Upper lobe of left lung (tissue), 4 donors: ENCODE results near the gene SRPRB.

Experiments used
- CTCF ChIP-seq, 6 experiments: fragments of 450-650 bp in 4 of 6; fragments of 200-600 bp in 2 of 6; sonication (generic) in 2 of 6; IDR thresholded peaks; one replicate each; pipeline ENCODE4 v1.5.1; 2016 to 2019; ENCODE audit warnings: antibody characterized with exemption in 6 of 6
- POLR2A ChIP-seq, 4 donors: fragments of 450-650 bp; IDR thresholded peaks; one replicate each; pipeline ENCODE4 v1.5.1; 2016 to 2017; ENCODE audit warnings: antibody characterized with exemption in 4 of 4, mild to moderate bottlenecking in 2 of 4
- POLR2AphosphoS5 ChIP-seq, 2 donors: sonication (generic); formaldehyde crosslinking; IDR thresholded peaks; one replicate each; pipeline ENCODE4 v1.5.1; 2017; ENCODE audit warnings: antibody characterized with exemption in 2 of 2

- no peak for TF ChIP-seq CTCF (IDR thresholded peaks at IDR 0.05)
- no peak for TF ChIP-seq POLR2AphosphoS5 (IDR thresholded peaks at IDR 0.05)
- TF ChIP-seq POLR2A (IDR thresholded peaks at IDR 0.05), result no peak
These were observed 54.0 kb downstream of the SRPRB start for GRCh38 chr3:133859381-133860234.
